GM19239 (cell line): ENCODE results near the gene UFD1.

Source experiments
- DNase-seq: peaks from one replicate; pipeline ENCODE4 v3.0.0; 2011; ENCODE audit warnings: low spot score; ENCODE audit not compliant: insufficient read length
- FAIRE-seq: peaks from 2 replicates; lab custom pipeline; 2011; peaks lifted over from hg19 to GRCh38; lab: Jason Lieb, UNC

The UFD1 gene

GRCh38 chr22:19517171-19517500 lies 38.1 kb upstream of the UFD1 start:
- DNase-seq: no peak
- no peak for FAIRE-seq

- FAIRE-seq: no peak
- no peak for DNase-seq
These were observed 37.6 kb upstream of the UFD1 start for GRCh38 chr22:19516378-19517170.

- DNase-seq (no peak), FAIRE-seq (no peak)
These were observed 36.8 kb upstream of the UFD1 start for GRCh38 chr22:19515654-19516377.

- no peak for FAIRE-seq
- DNase-seq: no peak
These were observed 36.0 kb upstream of the UFD1 start for GRCh38 chr22:19514831-19515565.

- DNase-seq (no peak), FAIRE-seq (no peak)
These were observed 34.8 kb upstream of the UFD1 start for GRCh38 chr22:19513823-19514222.

GRCh38 chr22:19510919-19511341 lies 31.9 kb upstream of the UFD1 start:
- DNase-seq: no peak
- no peak for FAIRE-seq

GRCh38 chr22:19509923-19510322 lies 30.9 kb upstream of the UFD1 start:
- no peak for FAIRE-seq

GRCh38 chr22:19509191-19509590 lies 30.2 kb upstream of the UFD1 start:
- no peak for DNase-seq
- no peak for FAIRE-seq

More at GRCh38 chr22:19509923-19510322, 30.9 kb upstream of the UFD1 start:
- DNase-seq: no peak

- no peak for DNase-seq
- no peak for FAIRE-seq
These were observed 29.2 kb upstream of the UFD1 start for GRCh38 chr22:19508024-19508776.

GRCh38 chr22:19507534-19507861 lies 28.5 kb upstream of the UFD1 start:
- DNase-seq (no peak), FAIRE-seq (no peak)

GRCh38 chr22:19506212-19506611 lies 27.2 kb upstream of the UFD1 start:
- DNase-seq (no peak), FAIRE-seq (no peak)

GRCh38 chr22:19505735-19506126 lies 26.7 kb upstream of the UFD1 start:
- no peak for FAIRE-seq
- no peak for DNase-seq

GRCh38 chr22:19504900-19505734 lies 26.1 kb upstream of the UFD1 start:
- FAIRE-seq (no peak), DNase-seq (no peak)

GRCh38 chr22:19503869-19504268 lies 24.9 kb upstream of the UFD1 start:
- FAIRE-seq (no peak), DNase-seq (no peak)

- DNase-seq: no peak
These were observed 24.4 kb upstream of the UFD1 start for GRCh38 chr22:19503367-19503766.

GRCh38 chr22:19501897-19502447 lies 23.0 kb upstream of the UFD1 start:
- FAIRE-seq: no peak
- no peak for DNase-seq

More at GRCh38 chr22:19503367-19503766, 24.4 kb upstream of the UFD1 start:
- no peak for FAIRE-seq

- FAIRE-seq (no peak), DNase-seq (no peak)
These were observed 20.9 kb upstream of the UFD1 start for GRCh38 chr22:19499880-19500242.

GRCh38 chr22:19499236-19499879 lies 20.4 kb upstream of the UFD1 start:
- DNase-seq (no peak), FAIRE-seq (no peak)

- FAIRE-seq: no peak
- no peak for DNase-seq
These were observed 19.8 kb upstream of the UFD1 start for GRCh38 chr22:19498866-19499190.
